SK-N-DZ (cell line): ENCODE results near the gene PDE7B.

Source experiments
- DNase-seq: peaks from one replicate; pipeline ENCODE4 v3.0.0-alpha.2; 2015; ENCODE audit warnings: low spot score

The PDE7B gene

DNA sequence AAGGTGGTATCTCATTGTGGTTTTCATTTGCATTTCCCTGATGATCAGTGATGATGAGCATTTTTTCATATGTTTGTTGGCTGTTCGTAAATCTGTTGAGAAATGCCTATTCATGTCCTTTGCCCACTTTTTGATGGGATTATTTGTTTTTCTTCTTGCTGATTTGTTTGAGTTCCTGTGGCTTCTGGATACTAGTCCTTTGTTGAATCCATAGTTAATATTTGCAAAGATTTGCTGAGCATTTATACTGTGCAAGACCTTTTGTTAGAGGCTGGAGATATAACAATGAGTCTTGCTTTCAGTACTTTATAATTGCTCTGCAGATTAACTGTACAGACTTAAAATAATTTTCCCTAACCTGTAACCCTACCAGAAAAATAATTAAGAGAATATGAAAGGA is 35.6 kb downstream of the PDE7B start:
- DNase-seq = no peak

DNA sequence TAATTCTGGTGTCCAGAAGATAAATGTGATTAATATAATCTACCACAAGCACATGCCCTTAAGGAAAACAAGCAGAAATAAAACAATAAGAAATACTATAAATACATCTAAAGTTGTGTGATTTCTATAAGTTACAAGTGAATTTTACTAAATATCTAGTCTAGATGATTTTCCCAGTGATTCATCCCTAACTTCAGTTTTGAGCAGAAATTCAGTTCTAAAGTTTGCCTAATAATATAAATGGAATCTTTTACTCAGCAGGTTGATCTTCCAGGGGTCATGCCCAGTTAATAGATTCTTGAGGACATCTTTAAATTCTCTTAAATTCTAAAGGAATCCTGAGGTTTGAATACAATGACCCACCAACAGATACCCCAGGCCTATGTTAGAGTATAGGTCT is 37.3 kb downstream of the PDE7B start:
- DNase-seq = no peak

- no peak for DNase-seq
Measured at GRCh38 chr6:135890876-135891275, 39.4 kb downstream of the PDE7B start.

GRCh38 chr6:135891710-135892109 is 40.2 kb downstream of the PDE7B start:
- DNase-seq = no peak

GRCh38 chr6:135895231-135895911 is 43.9 kb downstream of the PDE7B start:
- no peak for DNase-seq

- DNase-seq = no peak
Measured at GRCh38 chr6:135897087-135897486, 45.6 kb downstream of the PDE7B start.

DNA sequence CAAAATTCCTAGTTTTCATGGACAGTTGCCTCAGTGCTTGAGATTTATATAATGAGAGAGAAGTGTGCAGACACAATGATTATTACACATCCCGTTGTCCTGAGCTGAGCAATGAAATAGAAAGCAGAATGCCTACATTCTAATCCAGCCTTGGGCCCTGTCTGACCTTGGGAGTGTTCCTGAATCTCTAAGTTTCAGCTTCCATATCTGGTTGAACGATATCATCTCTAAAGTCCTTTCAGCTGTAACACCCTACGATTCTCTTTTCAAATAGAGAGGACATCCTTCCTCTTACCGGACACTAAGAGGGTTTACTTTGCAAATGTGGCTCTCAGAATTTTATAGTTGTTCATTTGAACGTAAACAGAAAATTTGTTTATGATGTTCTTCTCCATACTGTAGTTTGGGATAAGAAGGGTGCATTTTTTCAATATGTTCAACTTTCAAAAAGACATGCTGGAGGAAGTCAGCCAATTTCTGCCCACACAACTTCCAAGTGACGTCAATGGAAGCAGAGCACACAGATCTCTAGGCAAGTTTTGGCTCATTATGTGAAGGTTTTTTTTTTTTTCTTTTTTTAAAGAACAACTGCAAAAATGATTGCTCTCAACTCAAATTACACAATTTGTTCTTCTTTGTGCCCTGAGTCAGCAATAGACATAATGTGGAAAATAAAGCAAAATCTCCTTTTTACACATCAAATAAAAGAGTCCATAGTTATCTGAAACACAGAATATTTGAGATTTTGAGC is 50.4 kb downstream of the PDE7B start:
- DNase-seq = no peak

DNA sequence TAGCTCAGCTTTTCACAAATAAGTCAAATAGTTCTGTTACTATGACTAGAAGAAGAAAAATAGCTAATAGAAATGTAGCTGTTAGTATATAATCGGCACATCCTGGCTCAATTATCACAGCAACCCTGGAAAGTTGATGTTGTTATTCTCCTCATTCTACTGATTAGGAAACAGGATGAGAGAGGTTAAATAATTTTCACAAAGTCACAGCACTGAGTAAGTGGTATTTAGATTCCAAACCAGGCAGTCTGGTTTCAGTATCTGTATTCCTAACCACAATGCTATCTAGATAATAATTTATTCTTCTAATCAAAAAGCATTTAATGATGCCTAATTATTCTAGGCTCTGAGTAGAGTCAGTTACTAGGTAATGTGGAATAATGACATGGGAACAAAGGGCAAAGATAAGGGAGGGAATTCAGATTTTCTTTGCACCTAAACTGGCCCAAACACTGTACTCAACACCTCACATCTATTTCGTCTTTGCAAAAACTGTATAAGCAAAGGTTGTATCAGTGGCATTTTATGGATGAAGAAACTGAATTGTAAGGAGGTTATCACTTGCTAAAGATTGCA is 51.3 kb downstream of the PDE7B start:
- DNase-seq = no peak

GRCh38 chr6:135904666-135905065 is 53.2 kb downstream of the PDE7B start:
- DNase-seq = no peak

DNA sequence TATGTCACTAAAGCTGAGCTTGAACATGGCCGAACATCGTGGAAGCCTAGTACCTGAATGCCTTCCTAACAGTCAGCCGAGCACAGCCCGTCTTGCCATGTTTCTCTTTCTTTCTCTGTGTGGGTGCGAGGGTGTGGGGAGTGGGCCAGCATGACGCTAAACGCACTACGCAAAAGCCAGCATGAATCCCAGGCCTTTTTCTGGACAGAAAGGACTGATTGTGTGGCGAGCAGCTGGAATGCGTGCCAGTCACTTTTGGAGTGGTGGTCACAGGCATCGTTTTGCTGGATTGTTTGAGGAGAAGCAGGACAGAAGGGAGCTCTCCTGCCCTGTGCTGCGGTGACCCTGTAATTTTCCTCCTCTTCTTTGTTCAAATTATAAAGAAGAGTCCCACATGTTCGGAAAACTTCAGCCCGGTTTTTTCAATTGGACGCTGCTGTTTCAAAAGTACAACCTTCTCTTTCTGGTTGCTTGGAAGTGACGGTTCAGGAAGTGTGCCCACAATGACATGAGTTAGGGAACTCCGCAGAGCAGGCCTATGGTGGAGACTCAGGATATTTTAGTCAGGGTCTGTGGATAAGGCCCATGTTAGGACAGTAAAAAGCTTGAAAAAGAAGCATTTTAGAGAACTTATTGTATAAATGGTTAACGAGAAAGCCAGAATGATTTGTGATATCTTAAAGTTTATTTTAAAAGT is 54.3 kb downstream of the PDE7B start:
- no peak for DNase-seq

GRCh38 chr6:135906542-135906941 is 55.0 kb downstream of the PDE7B start:
- no peak for DNase-seq

DNA sequence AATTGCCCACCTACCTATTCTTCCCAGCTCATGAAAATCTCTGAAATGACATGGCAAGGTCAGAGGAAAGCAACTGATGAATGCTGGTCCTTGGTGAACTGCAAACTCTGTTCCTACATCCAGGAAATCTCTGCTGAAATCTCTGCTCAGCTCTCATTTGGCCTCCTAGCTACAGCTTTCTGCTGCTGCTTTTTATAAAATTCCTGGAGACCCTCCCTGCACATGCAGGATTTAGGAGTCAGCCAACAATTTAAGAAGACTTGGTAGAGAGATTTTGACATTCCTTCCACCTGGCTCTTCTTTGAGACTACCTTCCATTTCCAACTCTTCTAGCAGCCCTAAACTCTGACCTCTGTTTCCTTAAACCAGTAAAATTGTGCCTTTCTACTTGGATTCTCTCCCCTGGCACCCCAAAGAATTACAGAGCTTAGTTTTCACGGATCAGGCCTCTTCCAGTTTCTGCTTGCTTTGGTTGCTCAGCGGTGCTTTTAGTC is 55.5 kb downstream of the PDE7B start:
- DNase-seq = no peak

DNA sequence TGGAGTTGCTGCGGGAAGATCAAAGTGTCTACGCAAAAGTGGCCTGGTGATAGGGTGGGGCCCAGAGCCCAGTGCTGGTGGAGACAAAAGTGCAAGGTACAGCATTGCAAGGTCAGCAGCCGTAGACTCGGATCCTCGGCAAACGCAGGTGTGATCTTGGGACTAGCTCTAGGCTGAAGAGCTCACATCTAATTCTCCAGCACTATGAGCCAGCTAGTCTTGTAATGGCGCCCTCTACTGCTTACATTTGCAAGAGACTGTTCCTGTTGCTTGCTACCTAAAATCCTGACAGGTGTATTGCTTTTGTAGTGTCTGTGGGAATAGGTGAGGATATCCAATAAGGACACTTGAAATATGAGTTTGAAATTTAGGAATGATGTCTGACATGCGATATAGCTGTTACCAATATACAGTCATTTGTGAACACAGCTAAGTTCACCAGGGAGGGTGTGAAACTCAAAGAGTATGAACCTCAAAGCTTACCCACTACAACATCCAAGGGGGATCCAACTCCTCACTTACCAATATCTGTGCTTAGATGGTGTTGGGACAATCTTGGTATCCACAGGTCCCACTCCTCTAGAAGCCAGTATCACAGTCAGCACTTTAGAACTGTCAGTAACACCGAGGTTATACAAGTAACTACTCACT is 58.4 kb downstream of the PDE7B start:
- peak; percentile 48 for DNase-seq

- DNase-seq = no peak
Measured at GRCh38 chr6:135910790-135911618, 59.5 kb downstream of the PDE7B start.

DNA sequence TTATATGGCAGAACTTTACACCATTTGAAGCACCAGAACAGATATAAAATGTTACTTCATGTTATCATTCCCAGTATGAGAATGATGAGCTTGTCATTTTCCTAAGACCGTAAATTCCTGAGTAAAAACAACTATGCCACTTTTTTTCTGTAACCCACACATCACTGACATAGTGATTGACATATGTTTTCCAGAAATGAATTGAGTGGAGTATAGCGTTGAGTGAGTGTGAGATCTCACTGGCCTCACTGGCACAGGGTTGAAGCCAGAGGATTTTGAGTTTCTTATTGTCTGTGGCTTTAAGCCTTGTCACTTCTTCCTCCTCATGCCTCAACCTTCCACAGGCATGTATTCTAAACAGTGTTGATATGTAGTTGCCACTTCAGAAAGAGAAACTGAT is 62.3 kb downstream of the PDE7B start:
- DNase-seq = no peak

DNA sequence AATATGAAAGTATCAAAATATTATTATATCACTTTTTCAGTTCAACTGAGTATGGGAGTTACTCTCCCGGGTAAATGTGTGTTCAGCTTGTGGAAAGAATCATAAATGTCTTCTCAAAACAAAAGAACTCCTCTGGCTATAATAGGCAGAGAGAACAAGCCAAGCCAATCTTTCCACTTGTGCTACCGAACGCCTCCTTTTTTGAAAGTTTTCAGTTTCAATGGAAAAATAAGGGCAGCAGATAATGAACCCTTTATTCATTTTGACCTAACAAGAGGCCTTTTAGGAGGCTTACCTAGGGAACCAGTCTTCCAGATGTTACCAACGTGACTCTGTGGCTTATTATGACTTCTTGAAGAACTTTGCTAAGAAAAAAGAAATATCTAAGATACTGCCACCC is 67.5 kb downstream of the PDE7B start:
- DNase-seq = no peak

- no peak for DNase-seq
Measured at GRCh38 chr6:135920689-135921088, 69.2 kb downstream of the PDE7B start.

GRCh38 chr6:135921188-135921587 is 69.7 kb downstream of the PDE7B start:
- DNase-seq = no peak

DNA sequence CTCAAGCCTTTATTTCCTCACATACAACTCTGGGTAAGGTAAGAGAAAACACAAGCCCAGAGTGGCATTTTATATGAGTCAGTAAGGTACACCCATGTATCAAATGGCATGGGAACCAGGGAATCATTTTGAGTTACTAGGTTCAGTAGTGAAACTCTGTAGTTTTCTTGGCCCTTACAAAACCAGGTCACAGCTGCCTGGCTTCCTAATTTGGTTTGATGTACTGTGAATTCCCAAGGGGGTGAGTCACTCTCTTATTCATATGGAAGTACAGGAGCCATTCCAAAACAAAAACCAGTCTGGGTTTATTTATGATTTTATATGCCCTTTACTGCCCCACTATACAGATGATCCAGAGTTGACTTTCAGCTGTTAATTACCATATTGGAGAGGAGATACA is 70.7 kb downstream of the PDE7B start:
- DNase-seq = peak; percentile 59

- DNase-seq = no peak
Measured at GRCh38 chr6:135922746-135923145, 71.2 kb downstream of the PDE7B start.

DNA sequence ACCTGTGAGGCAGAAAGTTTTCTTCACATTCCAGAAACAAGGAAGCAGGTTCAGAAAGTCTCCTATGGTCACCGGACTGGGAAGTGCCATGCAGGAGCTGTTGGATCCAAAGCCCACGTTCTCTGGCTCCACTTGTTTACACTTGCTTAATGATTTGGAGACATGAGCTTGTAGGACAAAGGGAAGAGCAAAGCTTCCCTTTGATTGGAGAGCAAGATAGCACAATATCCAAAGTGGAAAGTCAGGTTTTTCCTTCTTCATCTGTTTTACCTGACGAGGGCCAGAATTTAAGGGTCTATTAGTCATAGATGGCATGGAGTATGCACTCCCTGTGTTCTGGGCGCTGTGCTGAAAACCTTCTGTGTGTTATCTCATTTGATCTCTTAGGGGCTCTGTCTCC is 81.2 kb downstream of the PDE7B start:
- DNase-seq = no peak
